Anterior cingulate cortex (tissue), 58 donors: Measurements from ENCODE around the gene CHST3.

Experiments used
- DNase-seq, 58 donors: peaks; one replicate each; lab custom pipeline; 2025; lab: John Stamatoyannopoulos, UW

Gene CHST3

DNA sequence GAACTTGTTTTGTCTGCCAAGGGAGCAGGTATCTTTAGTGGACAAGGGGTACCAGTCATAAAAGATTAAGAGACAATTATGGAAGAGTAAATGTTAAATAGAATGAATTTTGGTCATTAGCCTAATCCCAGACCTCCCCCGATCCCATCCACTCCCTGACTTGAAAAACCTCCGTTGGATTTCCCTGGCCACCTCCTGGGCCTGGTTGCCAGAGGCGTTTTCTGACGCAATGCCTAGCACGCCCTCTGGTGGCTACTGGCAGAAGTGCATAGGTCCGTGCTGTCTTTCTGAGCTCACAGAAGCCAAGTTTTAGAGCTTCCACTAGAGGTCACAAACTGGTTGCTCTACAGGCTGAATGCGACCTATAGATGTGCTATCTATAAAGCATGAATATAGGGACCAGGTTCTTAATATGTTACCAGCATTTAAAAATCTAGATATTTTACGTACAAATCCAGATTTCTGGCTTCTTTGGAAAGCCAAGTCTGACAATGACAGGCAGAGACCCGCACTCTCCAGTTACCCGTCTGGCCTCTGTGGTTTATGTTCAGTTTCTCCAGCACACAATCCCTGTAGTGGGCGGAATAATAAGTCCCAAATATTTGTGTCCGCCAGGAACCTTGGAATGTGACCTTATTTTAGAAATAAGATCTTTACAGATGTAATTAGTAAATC is 84.4 kb downstream of the CHST3 start:
- peak in 57 of 58 donors; percentile 32 to 98 (median 87) for DNase-seq

DNA sequence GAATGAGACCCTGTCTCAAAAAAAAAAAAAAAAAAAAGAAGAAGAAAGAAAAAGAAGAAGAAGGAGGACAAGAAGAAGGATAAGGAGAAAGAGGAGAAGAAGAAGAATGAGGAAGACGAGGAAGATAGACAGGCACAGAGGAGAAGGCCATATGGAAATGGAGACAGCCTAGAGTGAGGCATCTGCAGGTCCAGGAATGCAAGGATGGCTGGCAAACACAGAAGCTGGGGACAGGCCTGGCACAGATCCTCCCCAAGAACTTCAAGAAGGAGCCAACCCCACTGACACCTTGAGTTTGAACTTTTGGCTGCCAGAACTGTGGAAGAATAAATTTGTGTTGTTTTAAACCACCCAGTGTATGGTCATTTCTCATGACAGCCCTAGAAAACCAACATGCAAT is 85.3 kb downstream of the CHST3 start:
- DNase-seq: no peak

DNA sequence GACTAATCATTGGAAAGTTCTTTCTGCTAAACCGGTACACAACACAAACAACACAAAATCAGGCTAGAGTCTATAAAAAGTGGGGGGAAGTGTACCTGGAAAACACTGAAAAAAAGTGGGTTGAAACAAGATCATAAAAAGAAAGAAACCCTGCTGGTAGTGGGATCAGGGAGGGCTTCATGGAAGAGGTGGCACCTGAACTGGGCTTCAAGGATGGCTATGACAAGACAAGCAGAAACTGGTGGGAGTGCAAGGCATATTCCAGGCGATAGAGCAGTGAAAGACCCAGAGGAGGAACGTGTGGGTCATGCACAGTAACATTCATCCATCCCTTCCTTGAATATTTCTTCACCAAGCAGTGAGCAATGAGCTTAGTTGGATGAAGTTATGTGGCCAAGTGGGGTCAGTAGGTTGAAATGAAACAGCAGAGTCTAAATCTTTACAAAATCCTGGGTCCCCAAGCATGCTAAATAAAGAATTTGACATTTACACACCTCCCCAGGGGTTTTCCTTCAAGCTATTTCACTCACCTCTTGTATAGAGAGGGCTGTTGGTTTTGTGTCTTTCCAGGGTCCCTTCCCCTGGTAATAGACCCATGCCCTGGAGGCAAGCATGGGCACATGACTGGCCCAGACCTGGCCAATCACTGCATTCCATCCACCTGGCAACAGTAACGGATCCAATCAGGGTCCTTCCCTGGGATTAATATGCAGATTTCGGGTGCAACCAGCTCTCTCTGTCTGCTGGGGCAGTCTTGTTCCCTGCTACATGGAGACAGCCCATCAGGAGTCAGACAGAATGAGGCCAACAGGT is 86.0 kb downstream of the CHST3 start:
- no peak for DNase-seq

DNA sequence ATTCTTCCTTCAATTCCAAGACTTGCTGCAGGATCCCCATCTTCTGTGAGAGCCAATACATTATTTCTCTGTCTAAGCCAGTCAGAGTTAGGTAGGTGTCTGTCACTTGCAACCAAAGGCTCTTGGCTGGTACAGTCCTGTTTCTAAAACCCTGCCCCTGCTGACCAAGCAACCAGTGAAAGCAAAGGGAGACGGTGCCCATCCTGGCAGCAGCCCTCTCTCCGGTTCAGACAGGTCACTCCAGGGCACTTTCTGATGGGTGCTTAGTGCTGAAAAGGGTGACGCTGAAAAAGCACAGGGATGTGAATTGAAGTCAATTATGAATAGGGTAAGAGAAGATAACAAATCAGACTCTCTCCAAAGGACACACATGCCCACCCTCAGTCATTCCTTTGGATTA is 86.7 kb downstream of the CHST3 start:
- no peak for DNase-seq

DNA sequence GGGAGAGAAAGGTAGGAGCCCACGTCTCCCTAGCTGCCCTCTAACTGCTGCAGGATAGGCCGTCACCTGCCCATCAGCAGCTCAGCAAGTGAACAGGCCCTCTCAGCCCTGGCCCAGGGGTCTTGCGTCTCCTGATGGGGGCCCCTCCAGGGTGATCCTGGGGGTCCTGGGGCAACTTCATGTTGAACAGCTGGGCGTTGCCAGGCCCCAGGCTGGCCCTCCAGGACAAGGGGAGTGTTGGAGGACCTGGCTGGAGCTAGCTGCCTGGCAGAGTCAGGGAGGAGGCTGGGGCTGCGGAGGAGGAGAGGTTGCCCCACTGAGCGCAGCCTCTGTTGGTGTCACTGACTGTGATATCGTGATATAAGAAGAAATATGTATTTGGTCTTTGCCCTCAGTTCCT is 89.5 kb downstream of the CHST3 start:
- no peak for DNase-seq

DNA sequence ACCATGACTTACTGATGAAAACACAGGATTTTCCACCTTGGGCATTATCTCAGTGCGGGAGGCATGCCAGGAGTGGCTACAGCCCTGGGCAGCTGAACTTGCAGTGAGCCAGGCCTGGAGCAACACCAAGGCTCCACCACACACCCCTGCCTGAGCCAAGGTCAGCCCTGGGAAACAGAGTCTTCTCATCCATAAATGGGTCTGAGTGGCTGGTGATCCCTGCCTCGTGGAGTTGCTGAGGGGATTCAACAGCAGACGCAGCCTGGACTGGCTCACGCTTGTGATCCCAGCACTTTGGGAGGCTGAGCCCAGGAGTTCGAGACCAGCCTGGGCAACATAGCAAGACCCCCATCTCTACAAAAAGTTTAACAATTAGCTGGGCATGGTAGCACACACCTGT is 91.9 kb downstream of the CHST3 start:
- no peak for DNase-seq

DNA sequence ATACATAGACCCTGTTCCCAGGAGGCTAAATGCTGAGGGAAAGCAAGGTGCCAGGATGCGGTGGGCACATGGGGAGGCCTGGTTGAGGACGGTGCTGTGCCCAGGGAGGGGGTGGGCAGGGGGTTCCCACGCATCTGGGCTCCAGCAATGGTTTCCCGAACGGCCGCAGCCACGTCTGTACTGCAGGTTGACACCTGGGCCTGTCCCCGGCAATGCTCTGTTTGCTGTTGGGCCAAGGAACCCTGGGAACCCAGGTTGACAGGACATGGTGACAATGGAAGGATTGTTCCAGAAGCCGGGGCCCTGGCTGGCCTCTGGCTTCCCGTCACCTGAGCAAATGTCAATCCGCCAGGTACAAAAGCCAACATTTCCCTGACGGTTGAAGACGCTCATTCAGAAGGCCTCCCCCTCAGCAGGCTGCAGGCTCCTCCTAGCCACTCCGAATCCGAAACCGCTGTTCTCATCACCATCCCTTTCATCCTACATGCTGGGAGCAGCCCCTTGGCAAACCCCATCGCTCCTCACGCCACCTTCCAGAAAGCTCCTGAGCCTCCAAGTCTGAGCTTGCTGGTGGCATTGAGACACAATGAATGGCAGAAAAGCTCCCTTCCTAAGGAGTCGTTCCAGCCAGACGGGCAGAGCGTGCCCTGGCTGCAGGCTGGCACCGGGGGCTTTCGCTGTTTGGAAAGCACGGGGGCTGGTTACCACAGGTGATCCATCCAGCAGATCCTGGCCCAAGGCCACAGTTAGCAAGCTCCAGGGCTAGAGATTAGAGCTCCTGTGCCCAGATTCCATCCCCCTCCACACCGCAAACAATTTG is 92.9 kb downstream of the CHST3 start:
- DNase-seq: peak in 2 of 58 donors; percentile 6 to 16

DNA sequence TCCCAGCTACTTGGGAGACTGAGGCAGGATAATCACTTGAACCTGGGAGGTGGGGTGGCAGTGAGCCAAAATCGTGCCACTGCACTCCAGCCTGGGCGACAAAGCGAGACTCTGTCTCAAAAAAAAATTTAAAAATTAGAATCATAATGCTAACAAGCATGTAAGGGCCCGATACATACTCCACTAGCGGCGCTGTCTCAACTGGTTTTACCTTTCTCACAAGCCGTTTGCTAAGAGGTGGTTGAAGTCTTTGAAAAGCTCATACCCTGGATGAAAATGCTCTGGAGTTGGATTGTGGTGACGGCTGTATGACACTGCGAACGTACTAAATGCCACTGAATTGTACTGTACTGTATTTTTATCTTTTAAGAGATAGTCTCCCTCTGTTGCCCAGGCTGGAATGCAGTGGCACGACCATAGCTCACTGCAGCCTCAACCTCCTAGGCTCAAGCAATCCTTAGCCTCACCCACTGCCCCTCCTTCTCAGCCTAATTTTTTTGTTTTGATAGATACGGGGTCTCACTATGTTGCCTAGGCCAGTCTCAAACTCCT is 94.2 kb downstream of the CHST3 start:
- no peak for DNase-seq

DNA sequence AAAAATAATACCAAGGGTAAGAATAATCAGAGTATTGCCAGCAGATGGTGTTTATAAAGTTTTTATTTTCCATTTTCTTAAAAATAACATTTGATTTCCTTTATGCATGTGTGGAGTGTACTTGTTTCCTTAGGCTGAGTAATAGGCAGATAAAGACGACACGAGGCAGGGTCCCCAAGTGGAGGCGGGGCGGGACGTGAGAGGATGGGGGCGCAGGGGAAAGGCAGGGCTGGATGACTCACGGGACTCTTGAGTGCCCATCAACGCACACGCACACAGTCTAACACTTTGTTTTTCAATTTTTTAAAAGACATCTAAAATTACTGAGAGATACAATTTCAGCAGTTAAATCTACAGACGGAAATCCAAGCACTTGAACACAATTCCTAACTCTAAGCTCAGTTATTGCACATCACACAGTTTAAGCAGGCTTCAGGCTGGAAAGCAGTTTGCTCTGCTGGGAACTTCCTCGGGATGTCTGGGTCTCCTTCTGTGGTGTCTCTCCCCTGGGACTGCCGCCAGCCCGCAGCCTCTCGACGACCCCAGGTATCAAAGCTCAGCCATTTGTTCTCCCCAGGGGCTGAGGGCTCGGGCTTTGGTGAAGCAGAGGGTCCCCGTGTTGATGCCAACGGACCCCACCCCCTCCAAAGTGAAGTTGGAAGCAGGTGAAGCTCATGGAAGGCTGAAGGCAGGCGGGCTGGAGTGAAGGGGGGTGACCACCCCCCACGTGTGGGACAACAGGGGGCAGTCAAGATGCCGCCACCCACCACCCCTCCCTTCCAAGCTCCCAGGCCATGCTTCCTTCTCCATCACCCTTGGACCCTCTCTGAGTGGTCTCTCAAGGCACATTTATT is 95.0 kb downstream of the CHST3 start:
- DNase-seq: peak in 1 of 58 donors; percentile 12

DNA sequence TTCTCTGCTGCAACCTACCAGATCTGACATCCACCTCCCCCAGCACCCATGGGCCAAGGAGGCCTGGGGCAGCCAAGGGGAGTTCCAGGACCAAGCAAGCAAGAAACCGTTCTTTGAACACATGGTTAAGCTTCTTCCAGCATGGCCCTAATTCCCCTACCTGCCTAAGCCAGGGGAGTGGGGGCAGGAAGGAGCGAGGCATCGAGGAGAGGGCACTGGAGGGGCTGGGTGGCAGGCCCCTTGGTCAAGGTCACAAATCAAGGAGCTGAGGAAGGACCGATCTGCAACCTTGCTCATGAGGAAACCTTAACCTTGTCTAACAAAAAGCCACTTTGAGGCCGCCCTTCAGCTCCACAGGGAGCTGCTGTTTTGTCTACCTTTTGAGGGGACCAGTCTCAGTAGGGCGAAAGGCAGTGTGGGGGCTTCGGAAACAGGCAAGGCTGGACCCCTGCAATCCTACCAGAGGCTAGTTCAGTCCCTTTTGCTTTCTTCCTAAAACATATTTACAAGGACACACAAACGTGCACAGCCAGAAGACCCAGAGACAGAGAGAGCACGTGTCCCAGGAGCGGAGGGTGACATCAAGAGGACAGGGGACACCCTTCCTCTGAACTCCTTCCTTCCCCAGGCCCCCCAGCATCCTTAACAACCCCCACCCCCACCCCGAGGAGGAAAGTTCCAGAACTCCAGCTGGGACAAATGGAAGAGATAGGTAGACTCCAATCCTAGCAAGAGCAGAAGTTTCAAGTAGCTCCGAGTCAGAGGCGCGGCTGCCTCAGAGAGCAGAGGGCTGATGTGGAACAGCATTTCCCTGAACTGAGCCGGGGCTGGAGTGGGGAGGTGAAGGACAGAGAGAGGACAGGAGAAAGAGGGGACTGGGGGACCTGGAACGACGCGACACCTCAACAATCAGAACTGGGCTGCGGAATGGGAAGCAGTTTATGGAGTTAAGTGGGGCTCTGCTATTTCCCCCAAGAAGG is 95.9 kb downstream of the CHST3 start:
- no peak for DNase-seq

DNA sequence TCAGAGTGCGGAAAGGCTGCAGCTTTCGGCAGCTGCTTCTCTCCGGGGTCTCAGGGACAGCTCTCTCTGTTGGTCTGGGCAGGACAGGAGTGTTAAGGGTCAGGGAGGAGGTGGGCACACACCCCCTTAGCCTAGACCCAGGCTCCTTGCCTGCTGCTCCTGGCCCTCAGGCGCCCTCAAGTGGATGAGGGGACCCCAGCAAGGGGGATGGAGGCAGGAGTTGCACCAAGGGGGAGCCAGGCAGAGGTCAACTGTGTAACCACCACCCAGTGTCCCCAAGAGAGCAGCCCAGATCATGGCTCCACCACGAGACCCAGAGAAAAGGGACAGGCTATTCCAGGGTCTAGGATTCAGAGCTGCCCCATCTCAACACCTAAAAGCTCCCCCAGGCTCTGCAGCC is 97.3 kb downstream of the CHST3 start:
- no peak for DNase-seq

DNA sequence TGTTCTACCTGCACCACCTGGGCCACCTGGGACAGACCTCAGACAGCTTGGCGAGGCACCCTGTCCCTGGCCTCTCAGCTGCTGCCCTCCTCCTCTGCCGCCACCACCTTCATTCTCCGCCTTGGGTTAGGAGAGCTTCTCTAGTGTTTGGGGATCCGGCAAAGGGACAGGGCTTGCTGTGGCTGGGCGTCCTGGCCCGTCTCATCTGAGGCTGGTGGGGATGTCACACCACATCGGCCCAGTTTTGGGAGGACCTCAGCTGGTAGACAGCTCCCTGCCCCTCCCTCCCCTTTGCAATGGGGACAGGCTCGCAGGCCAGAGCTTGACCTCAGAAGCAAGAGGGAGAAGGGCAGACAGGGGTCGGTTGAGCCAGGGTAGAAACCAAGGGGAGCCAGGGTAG is 97.7 kb downstream of the CHST3 start:
- DNase-seq: no peak

DNA sequence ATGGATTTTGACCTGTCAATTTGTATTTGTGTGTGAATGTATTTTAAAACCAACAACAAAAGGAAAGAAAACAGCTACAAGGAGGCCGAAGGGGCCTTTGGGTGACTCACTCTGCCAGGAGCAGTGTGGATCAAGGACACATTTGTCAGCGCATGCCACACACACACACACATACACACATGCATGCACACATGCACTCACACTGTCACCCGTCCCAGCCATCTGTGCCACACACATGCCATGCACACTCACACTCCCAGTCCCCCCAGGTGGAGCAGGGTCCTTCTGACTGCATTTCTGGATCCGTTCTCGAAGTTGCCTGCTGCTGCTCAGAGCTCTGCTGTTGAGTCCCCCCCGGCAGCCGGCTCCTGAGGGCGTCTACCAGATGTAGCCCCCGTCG is 98.2 kb downstream of the CHST3 start:
- no peak for DNase-seq
